ENCODE data around the gene ALDH5A1.

ALDH5A1 gene

DNA sequence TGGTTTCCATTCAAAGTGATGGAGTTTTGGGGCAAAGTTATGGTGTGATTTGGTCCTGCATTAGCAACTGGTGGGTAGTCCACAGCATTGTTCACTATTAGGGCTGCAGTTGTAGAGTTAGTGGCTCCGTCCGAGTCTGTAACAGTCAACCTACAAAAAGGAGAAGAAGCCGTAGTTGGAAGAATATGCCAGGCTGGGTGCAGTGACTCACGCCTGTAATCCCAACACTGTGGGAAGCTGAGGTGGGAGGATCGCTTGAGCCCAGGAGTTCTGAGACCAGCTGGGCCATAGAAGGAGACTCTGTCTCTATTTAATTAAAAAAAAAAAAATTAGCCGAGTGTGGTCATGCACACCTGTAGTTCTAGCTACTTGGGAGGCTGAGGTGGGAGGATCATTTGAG lies 81.7 kb downstream of the ALDH5A1 start:
- DNase-seq = no peak

DNA sequence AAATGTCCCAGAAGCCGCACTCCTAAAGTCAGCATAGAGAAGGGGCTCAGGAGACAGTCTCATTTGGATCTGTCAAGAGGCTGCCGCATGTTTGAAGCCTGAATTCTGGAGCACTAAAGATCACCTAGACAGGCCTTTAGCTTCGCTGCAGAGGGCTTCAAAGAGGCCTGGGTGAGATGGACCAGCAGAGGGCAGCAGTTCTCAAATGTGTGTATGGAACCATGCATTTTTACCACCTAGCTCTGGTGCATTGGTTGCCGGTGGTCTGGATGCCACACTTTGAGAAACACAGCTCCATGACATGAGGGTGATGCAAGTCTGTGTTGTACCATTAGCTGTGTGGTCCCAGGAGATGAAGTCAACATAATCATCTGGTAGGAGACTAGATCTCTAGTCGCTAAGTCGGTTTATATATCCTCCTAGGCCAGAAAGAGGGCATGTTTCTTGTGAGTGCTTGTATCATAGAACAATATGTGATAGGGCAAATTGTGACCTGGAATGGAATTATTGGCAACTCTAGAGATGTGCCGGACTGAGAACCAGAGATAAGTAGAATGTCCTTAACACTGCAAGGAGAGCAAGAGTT lies 86.4 kb downstream of the ALDH5A1 start:
- DNase-seq = peak; percentile 59

DNA sequence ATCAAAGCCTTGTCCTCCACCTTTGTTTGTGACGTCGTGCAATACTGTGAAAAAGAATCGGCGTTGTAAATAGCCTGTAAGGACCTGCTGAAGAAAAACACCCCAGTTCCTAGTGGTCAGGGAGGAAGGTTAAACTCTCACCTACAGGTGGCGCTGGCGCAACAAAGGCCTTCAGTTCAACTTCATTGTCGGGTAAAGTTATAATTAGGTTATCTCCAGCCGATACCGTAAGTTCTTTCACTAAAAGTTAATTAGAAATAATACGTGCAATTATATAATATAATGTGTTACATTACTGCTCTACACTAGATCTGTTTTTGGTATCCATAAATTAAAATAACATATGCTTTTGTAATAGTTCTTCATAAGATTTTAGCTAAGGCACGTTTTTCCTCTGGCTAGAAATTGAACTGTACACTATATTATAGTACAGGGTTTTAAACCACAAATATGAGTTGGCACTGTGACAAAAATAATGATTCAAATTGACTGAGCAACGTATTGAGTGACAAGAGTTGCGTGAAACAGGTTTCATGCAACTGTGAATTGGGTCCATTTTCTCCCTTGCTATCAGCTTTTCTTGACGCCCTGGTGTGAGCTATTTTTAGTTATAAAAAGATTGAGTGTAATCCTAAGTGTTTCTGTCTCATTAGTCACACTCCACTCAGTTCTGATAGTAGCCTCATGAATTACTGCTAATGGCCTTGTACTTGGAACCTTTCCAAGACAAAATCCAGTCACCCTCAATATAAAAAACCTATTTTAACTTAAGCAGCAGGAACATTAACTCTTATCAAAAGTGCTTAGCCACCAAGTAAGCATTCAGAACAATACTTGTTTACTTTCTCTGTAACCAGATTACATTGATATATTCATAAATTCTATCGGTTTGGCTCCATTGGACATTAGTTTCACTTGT lies 89.0 kb downstream of the ALDH5A1 start:
- peak; percentile 71 for DNase-seq

DNA sequence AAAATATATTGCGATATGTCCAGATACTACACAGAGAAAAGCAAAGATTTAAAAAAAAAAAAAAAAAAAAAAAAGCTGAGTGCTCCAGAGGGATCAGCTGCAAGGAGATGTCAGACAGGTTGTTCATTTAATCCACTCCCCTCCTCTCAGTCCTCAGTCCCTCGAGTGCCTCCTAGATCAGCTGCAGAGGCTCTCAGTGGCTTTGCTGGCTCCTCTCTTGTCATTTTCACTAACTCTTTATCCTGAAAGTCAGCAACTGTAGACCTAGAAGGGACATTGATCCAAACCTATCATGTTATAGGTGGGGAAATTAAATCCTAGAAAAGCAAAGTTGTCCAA lies 89.6 kb downstream of the ALDH5A1 start:
- DNase-seq = no peak

Measured in EL (cell line).